Activated CD8-positive, alpha-beta T cell treated with anti-CD3 and anti-CD28 coated beads for 36 hours (primary cell): ENCODE results near the gene PREX1. TPM values are rescaled to one million over a fixed set of nuclear protein-coding genes. Genes with fewer than 3 reads are reported as not detected.

ENCODE experiments used
- ATAC-seq: fragments of 200-7000 bp; cut with Tn5 transposase; one replicate; pipeline ENCODE4 v1.10.0; 2021; ENCODE audit warnings: mild to moderate bottlenecking, moderate library complexity
- CTCF ChIA-PET: fragments of 350-600 bp; sonication (Branson Sonifier 250); formaldehyde crosslinking; loops from one replicate; lab custom pipeline; 2021; ENCODE audit warnings: antibody characterized with exemption; lab: Charles Lee
- POLR2A ChIA-PET: fragments of 350-600 bp; sonication (Branson Sonifier 250); formaldehyde crosslinking; loops from one replicate; lab custom pipeline; 2021; ENCODE audit warnings: antibody characterized with exemption; lab: Charles Lee
- DNase-seq: peaks from one replicate; pipeline ENCODE4 v3.0.0-alpha.2; 2020
- H3K27ac Mint-ChIP-seq: one replicate; pipeline ENCODE4 v1.8.0; 2021; ENCODE audit warnings: mild to moderate bottlenecking, mixed read lengths
- H3K27me3 Mint-ChIP-seq: one replicate; pipeline ENCODE4 v1.8.0; 2021; ENCODE audit warnings: mixed read lengths
- H3K36me3 Mint-ChIP-seq: one replicate; pipeline ENCODE4 v1.8.0; 2021; ENCODE audit warnings: low read depth, mixed read lengths
- H3K4me1 Mint-ChIP-seq: one replicate; pipeline ENCODE4 v1.8.0; 2021; ENCODE audit warnings: low read depth, mixed read lengths
- H3K4me3 Mint-ChIP-seq: one replicate; pipeline ENCODE4 v1.8.0; 2021; ENCODE audit warnings: mild to moderate bottlenecking, moderate library complexity, mixed read lengths
- H3K9me3 Mint-ChIP-seq: one replicate; pipeline ENCODE4 v1.8.0; 2021; ENCODE audit warnings: mixed read lengths
- CTCF ChIP-seq: fragments of 200-600 bp; IDR thresholded peaks from one replicate; pipeline ENCODE4 v1.8.0; 2022; ENCODE audit warnings: antibody characterized with exemption, mild to moderate bottlenecking
- intact Hi-C: fragments of 100-400 bp; cut with micrococcal nuclease; formaldehyde crosslinking; loops from one replicate; pipeline ENCODE4 v1.10.0; 2022
- total RNA-seq, 2 experiments: library from RNA; stranded (reverse); gene quantifications; one replicate each; pipeline ENCODE4 v1.2.3, GENCODE V29; 2021

PREX1 gene
- total RNA-seq, 2 experiments from 2014 or later: 79.7 to 80.5 TPM

- Mint-ChIP-seq H3K4me1 (peaks cover 64% of the 10 kb centered on the region), H3K27me3 (no peaks in the 10 kb centered on the region), H3K36me3 (peaks cover 56% of the 10 kb centered on the region), H3K4me3 (no peak overlapping the region), H3K9me3 (no peaks in the 10 kb centered on the region), H3K27ac (peak overlapping the region; percentile 95)
- DNase-seq (no peak), ATAC-seq (no peak)
- POLR2A ChIA-PET: interaction anchor here (1.4 to 9.3 kb wide), 7 partner anchors 9 to 91 kb away, joined by 4 to 81 read pairs (median 7); no protein-coding TSS in a partner anchor
- TF ChIP-seq CTCF: no peak
- CTCF ChIA-PET: interaction anchor here (0.9 to 2.0 kb wide), 6 partner anchors 7 to 80 kb away, joined by 3 to 9 read pairs (median 4); no protein-coding TSS in a partner anchor
- intact Hi-C loops: loop anchor here (5.0 kb wide), 1 partner anchor 45 kb away; no protein-coding TSS in a partner anchor
These were observed 90.2 kb downstream of the PREX1 start for GRCh38 chr20:48737434-48738093.

- peak overlapping the region; percentile 33 for H3K27ac Mint-ChIP-seq
These were observed 91.2 kb downstream of the PREX1 start for GRCh38 chr20:48736636-48737035.

GRCh38 chr20:48736231-48736630, 91.6 kb downstream of the PREX1 start:
- H3K9me3 Mint-ChIP-seq: no peaks in the 10 kb centered on the region
- H3K27ac Mint-ChIP-seq: peak overlapping the region; percentile 13
- POLR2A ChIA-PET: interaction anchor here (9.3 kb wide), 1 partner anchor 17 kb away, joined by 81 read pairs; no protein-coding TSS in a partner anchor

More at GRCh38 chr20:48736636-48737035, 91.2 kb downstream of the PREX1 start:
- POLR2A ChIA-PET: interaction anchor here (2.1 to 9.3 kb wide), 2 partner anchors 18 to 29 kb away, joined by 7 to 81 read pairs; no protein-coding TSS in a partner anchor
- CTCF ChIA-PET: no interaction called here
- no peaks in the 10 kb centered on the region for H3K27me3 Mint-ChIP-seq
- intact Hi-C loops: loop anchor here (5.0 kb wide), 1 partner anchor 46 kb away; no protein-coding TSS in a partner anchor
- ATAC-seq: no peak
- H3K9me3 Mint-ChIP-seq: no peaks in the 10 kb centered on the region
- no peak for DNase-seq
- no peak for TF ChIP-seq CTCF
- H3K4me1 Mint-ChIP-seq: peaks cover 64% of the 10 kb centered on the region
- H3K4me3 Mint-ChIP-seq: no peak overlapping the region
- peaks cover 57% of the 10 kb centered on the region for H3K36me3 Mint-ChIP-seq

GRCh38 chr20:48735112-48735511, 92.7 kb downstream of the PREX1 start:
- Mint-ChIP-seq H3K4me1 (peaks cover 69% of the 10 kb centered on the region), H3K27ac (peak overlapping the region; percentile 35), H3K36me3 (peaks cover 65% of the 10 kb centered on the region), H3K27me3 (no peaks in the 10 kb centered on the region), H3K9me3 (no peaks in the 10 kb centered on the region), H3K4me3 (no peak overlapping the region)
- ATAC-seq: no peak
- no peak for TF ChIP-seq CTCF
- intact Hi-C loops: loop anchor here (5.0 kb wide), 1 partner anchor 47 kb away; no protein-coding TSS in a partner anchor
- ChIA-PET CTCF (interaction anchor here (0.8 to 2.5 kb wide), 2 partner anchors 18 to 115 kb away, joined by 3 to 7 read pairs; no protein-coding TSS in a partner anchor), POLR2A (interaction anchor here (0.5 to 9.3 kb wide), 5 partner anchors 15 to 188 kb away, joined by 3 to 81 read pairs (median 3); no protein-coding TSS in a partner anchor)
- DNase-seq: no peak

More at GRCh38 chr20:48736231-48736630, 91.6 kb downstream of the PREX1 start:
- intact Hi-C loops: loop anchor here (5.0 kb wide), 1 partner anchor 46 kb away; no protein-coding TSS in a partner anchor
- no peak for TF ChIP-seq CTCF
- no peak for DNase-seq
- H3K36me3 Mint-ChIP-seq: peaks cover 57% of the 10 kb centered on the region
- CTCF ChIA-PET: no interaction called here
- H3K4me1 Mint-ChIP-seq: peaks cover 63% of the 10 kb centered on the region
- no peaks in the 10 kb centered on the region for H3K27me3 Mint-ChIP-seq
- H3K4me3 Mint-ChIP-seq: no peak overlapping the region
- ATAC-seq: no peak
